H9 (cell line): Measurements from ENCODE around the gene SPDYC. TPM values are rescaled to one million over a fixed set of nuclear protein-coding genes. Genes with fewer than 3 reads are reported as not detected.
A peak's percentile ranks its signal among the peaks of the same experiment; 100 is the strongest.

Source experiments
- DNase-seq: peaks from one replicate; pipeline ENCODE4 v3.0.0-alpha.2; 2017
- H2AFZ ChIP-seq: one replicate; pipeline ENCODE4 v1.6.1; 2013; ENCODE audit warnings: mild to moderate bottlenecking, low read length, control low read depth, moderate library complexity
- H2AK5ac ChIP-seq: 2 replicates; pipeline ENCODE4 v1.6.1; 2013; ENCODE audit warnings: low read length, control low read depth, mixed read lengths; ENCODE audit not compliant: insufficient read length
- H2BK120ac ChIP-seq: one replicate; pipeline ENCODE4 v1.6.1; 2013; ENCODE audit warnings: low read depth, mild to moderate bottlenecking, low read length, control low read depth, inconsistent platforms; ENCODE audit not compliant: poor library complexity, severe bottlenecking
- H2BK12ac ChIP-seq: 2 replicates; pipeline ENCODE4 v1.6.1; 2013; ENCODE audit warnings: low read length, control low read depth, mixed read lengths, low read depth; ENCODE audit not compliant: insufficient read length
- H2BK15ac ChIP-seq: 2 replicates; pipeline ENCODE4 v1.6.1; 2013; ENCODE audit warnings: low read depth, low read length, control low read depth
- H2BK20ac ChIP-seq: one replicate; pipeline ENCODE4 v1.6.1; 2013; ENCODE audit warnings: low read depth, mild to moderate bottlenecking, low read length, control low read depth, inconsistent platforms; ENCODE audit not compliant: poor library complexity, severe bottlenecking
- H2BK5ac ChIP-seq: 2 replicates; pipeline ENCODE4 v1.6.1; 2013; ENCODE audit warnings: low read length, control low read depth, mixed read lengths; ENCODE audit not compliant: insufficient read length
- H3K14ac ChIP-seq: 2 replicates; pipeline ENCODE4 v1.6.1; 2013; ENCODE audit warnings: low read length, control low read depth; ENCODE audit not compliant: insufficient read depth
- H3K18ac ChIP-seq: 2 replicates; pipeline ENCODE4 v1.6.1; 2013; ENCODE audit warnings: low read depth, mild to moderate bottlenecking, mixed read lengths, low read length, control low read depth; ENCODE audit not compliant: insufficient read length
- H3K23ac ChIP-seq: 2 replicates; pipeline ENCODE4 v1.6.1; 2013; ENCODE audit warnings: low read length, control low read depth, mixed read lengths, low read depth; ENCODE audit not compliant: insufficient read length
- H3K23me2 ChIP-seq: 2 replicates; pipeline ENCODE4 v1.6.1; 2013; ENCODE audit warnings: low read depth, mild to moderate bottlenecking, mixed read lengths, low read length, control low read depth; ENCODE audit not compliant: insufficient read length, poor library complexity, severe bottlenecking
- H3K27ac ChIP-seq: 2 replicates; pipeline ENCODE4 v1.5.1; 2013; ENCODE audit warnings: low read length, control low read depth, mixed read lengths, low read depth; ENCODE audit not compliant: insufficient read length
- H3K27me3 ChIP-seq: 2 replicates; pipeline ENCODE4 v1.6.1; 2013; ENCODE audit warnings: low read length, control low read depth, inconsistent platforms; ENCODE audit not compliant: insufficient read depth
- H3K4ac ChIP-seq: 2 replicates; pipeline ENCODE4 v1.6.1; 2013; ENCODE audit warnings: low read depth, mild to moderate bottlenecking, control low read depth, inconsistent platforms, low read length, moderate library complexity
- H3K4me1 ChIP-seq: 2 replicates; pipeline ENCODE4 v1.6.1; 2013; ENCODE audit warnings: low read length, control low read depth, inconsistent platforms; ENCODE audit not compliant: insufficient read depth
- H3K4me2 ChIP-seq: 2 replicates; pipeline ENCODE4 v1.6.1; 2013; ENCODE audit warnings: low read length, control low read depth, mixed read lengths; ENCODE audit not compliant: insufficient read length, insufficient read depth
- H3K56ac ChIP-seq: 2 replicates; pipeline ENCODE4 v1.6.1; 2013; ENCODE audit warnings: low read depth, mild to moderate bottlenecking, mixed read lengths, low read length, control low read depth; ENCODE audit not compliant: insufficient read length
- H3K79me1 ChIP-seq: 2 replicates; pipeline ENCODE4 v1.6.1; 2013; ENCODE audit warnings: low read depth, mild to moderate bottlenecking, moderate library complexity, low read length, control low read depth, inconsistent platforms; ENCODE audit not compliant: insufficient read depth, poor library complexity, severe bottlenecking
- H3K79me2 ChIP-seq: 2 replicates; pipeline ENCODE4 v1.6.1; 2013; ENCODE audit warnings: low read length, control low read depth, inconsistent platforms; ENCODE audit not compliant: insufficient read depth
- H3K9ac ChIP-seq: 2 replicates; pipeline ENCODE4 v1.6.1; 2013; ENCODE audit warnings: low read length, control low read depth, mixed read lengths; ENCODE audit not compliant: insufficient read length; ENCODE audit errors: extremely low read depth
- H3K9me3 ChIP-seq: one replicate; pipeline ENCODE4 v1.6.1; 2013; ENCODE audit warnings: low read depth, low read length, inconsistent platforms; ENCODE audit not compliant: control insufficient read depth
- H3T11ph ChIP-seq: one replicate; pipeline ENCODE4 v1.6.1; 2013; ENCODE audit warnings: mild to moderate bottlenecking, low read length, control low read depth, inconsistent platforms
- H4K20me1 ChIP-seq: one replicate; pipeline ENCODE4 v1.6.1; 2013; ENCODE audit not compliant: control insufficient read depth, insufficient read length, insufficient read depth
- H4K5ac ChIP-seq: 2 replicates; pipeline ENCODE4 v1.6.1; 2013; ENCODE audit warnings: low read depth, mild to moderate bottlenecking, mixed read lengths, low read length, control low read depth; ENCODE audit not compliant: insufficient read length
- H4K8ac ChIP-seq: replicated peaks from 2 replicates; pipeline ENCODE4 v1.6.1; 2013; ENCODE audit warnings: low read length, control low read depth, mixed read lengths, low read depth; ENCODE audit not compliant: insufficient read length
- H4K91ac ChIP-seq: 2 replicates; pipeline ENCODE4 v1.6.1; 2013; ENCODE audit warnings: low read depth, mild to moderate bottlenecking, moderate library complexity, mixed read lengths, low read length, control low read depth; ENCODE audit not compliant: insufficient read length
- H3K27ac Mint-ChIP-seq, 3 experiments: 2 replicates in 2 of 3; 3 replicates in 1 of 3; pipeline ENCODE4 v1.8.0; 2020 to 2021; ENCODE audit warnings: mixed read lengths in 3 of 3, mild to moderate bottlenecking in 1 of 3, moderate library complexity in 1 of 3
- H3K27me3 Mint-ChIP-seq: 2 replicates; pipeline ENCODE4 v1.8.0; 2021; ENCODE audit warnings: low read depth, mild to moderate bottlenecking, moderate library complexity, mixed read lengths
- H3K36me3 Mint-ChIP-seq, 3 experiments: 2 replicates in 2 of 3; 3 replicates in 1 of 3; pipeline ENCODE4 v1.8.0; 2020 to 2021; ENCODE audit warnings: low read depth in 3 of 3, mixed read lengths in 3 of 3; ENCODE audit not compliant: insufficient read depth in 1 of 3
- H3K4me1 Mint-ChIP-seq, 2 experiments: 2 replicates each; pipeline ENCODE4 v1.8.0; 2020; ENCODE audit warnings: mixed read lengths in 2 of 2
- H3K4me3 Mint-ChIP-seq, 2 experiments: 2 replicates in 1 of 2; 3 replicates in 1 of 2; pipeline ENCODE4 v1.8.0; 2020 to 2021; ENCODE audit warnings: mild to moderate bottlenecking in 2 of 2, mixed read lengths in 2 of 2, moderate library complexity in 1 of 2
- H3K9me3 Mint-ChIP-seq, 2 experiments: 2 replicates in 1 of 2; 3 replicates in 1 of 2; pipeline ENCODE4 v1.8.0; 2020; ENCODE audit warnings: mild to moderate bottlenecking in 2 of 2, mixed read lengths in 2 of 2, moderate library complexity in 1 of 2
- CTCF ChIP-seq: fragments of 200-600 bp; sonication (generic); conservative IDR thresholded peaks from 3 replicates; pipeline ENCODE4 v1.8.0; 2021; ENCODE audit warnings: antibody characterized with exemption, mild to moderate bottlenecking
- WGBS: extraction: QIAGEN DNeasy Blood & Tissue Kit; methylation state at CpG from one replicate; pipeline ENCODE4 v1.1.7; 2013; ENCODE audit warnings: missing lambda C conversion rate, low lambda C conversion rate, mixed read lengths; ENCODE audit not compliant: insufficient read length; ENCODE audit errors: extremely low coverage; 5-methylcytosine and 5-hydroxymethylcytosine counted together
- total RNA-seq: library from RNA; stranded (reverse); gene quantifications from 2 replicates; pipeline ENCODE4 v1.2.1, GENCODE V29; 2021

The SPDYC gene
- total RNA-seq, 1 experiment from 2014 or later: 0.61 TPM

DNA sequence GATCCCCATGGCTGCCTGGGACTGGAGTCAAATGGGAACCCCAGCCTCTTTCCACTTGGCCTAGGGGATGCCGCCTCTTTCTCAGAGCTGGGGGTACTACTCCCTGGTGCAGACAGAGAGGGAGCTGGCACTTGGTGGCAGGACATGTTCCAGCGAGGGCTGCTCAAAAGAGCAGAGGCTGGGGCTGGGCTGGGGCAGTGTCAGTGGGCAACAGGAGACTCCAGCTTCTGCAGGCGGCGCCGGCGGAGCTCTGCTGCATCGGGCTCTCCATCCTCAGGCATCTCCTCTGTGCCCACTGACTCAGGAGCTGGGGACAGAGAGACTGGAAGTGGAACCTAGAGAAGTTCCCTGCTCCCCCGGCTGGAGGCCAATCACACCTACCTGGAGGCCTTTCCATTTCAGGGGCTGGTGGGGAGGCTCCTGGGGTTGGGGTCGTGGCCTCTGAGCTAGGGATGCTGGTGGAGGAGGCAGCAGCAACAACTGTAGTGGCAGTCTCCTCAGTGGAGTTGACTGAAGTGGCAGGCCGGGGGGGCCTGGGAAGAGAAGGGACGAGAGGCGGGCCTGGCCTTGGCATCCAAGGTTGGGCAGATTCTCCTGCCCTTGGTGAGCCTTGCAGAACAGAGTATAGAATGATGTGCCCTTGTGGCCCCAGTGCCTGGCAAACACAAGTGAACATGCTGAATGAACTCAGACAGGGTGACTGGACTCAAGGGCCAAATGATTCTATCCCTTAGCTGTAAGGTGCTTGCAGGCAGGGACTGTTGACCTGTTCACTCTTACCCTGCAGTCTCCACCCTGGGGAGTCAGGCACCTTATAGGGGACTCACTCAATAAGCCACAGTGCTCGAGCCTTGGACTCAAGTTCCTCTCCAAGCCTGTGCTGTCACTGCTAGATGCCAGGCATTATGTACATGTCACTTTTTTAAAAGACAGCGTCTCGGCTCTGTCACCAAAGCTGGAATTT is 41.6 kb upstream of the SPDYC start:
- WGBS: no CpG with 5 or more reads among the region's 15 CpGs
- H4K8ac ChIP-seq: no peak overlapping the region
- H3K27ac ChIP-seq: no peak overlapping the region
- no peaks in the 10 kb centered on the region for H3K9me3 ChIP-seq
- H3K27ac Mint-ChIP-seq: peak overlapping the region in 1 of 3 experiments; percentile 36; a peak in 1 of 7 replicates
- no peak for DNase-seq
- peaks cover 6 to 9% of the 10 kb centered on the region in 2 experiments for H3K4me1 Mint-ChIP-seq
- no peak overlapping the region for H2AK5ac ChIP-seq
- no peak overlapping the region for H2BK15ac ChIP-seq
- H3K79me2 ChIP-seq: no peaks in the 10 kb centered on the region
- no peak overlapping the region for H3K4ac ChIP-seq
- H3K23me2 ChIP-seq: peaks cover 1% of the 10 kb centered on the region
- H4K91ac ChIP-seq: no peak overlapping the region
- H4K20me1 ChIP-seq: no peaks in the 10 kb centered on the region
- H3K4me3 Mint-ChIP-seq: no peak overlapping the region
- H2BK5ac ChIP-seq: no peak overlapping the region
- H3K4me1 ChIP-seq: no peaks in the 10 kb centered on the region
- H3K14ac ChIP-seq: no peak overlapping the region
- H3K23ac ChIP-seq: no peak overlapping the region
- H3K79me1 ChIP-seq: peaks cover 5% of the 10 kb centered on the region
- no peak overlapping the region for H4K5ac ChIP-seq
- no peak for TF ChIP-seq CTCF
- no peaks in the 10 kb centered on the region for H3K27me3 ChIP-seq
- no peak overlapping the region for H3K18ac ChIP-seq
- no peak overlapping the region for H3K4me2 ChIP-seq
- H2BK120ac ChIP-seq: no peak overlapping the region
- no peak overlapping the region for H2AFZ ChIP-seq
- peaks cover 13 to 70% (median 61%) of the 10 kb centered on the region in 3 experiments; a peak in 6 of 7 replicates for H3K36me3 Mint-ChIP-seq
- no peak overlapping the region for H2BK20ac ChIP-seq
- H3K56ac ChIP-seq: no peak overlapping the region
- no peak overlapping the region for H3K9ac ChIP-seq
- H2BK12ac ChIP-seq: no peak overlapping the region
- H3T11ph ChIP-seq: no peak overlapping the region
- H3K9me3 Mint-ChIP-seq: no peaks in the 10 kb centered on the region; a peak in 1 of 5 replicates
- H3K27me3 Mint-ChIP-seq: no peaks in the 10 kb centered on the region
